OCI-LY7 (cell line): ENCODE results near the gene PODNL1. TPM values are rescaled to one million over a fixed set of nuclear protein-coding genes. Genes with fewer than 3 reads are reported as not detected.
"Not testable (repeated sequence)": the region's sequence is repeated elsewhere in the genome, so short reads cannot be mapped to it uniquely, and the experiment has no call there.

Experiments used
- BruUV-seq: library from RNA; stranded (reverse); fragments of 400-500 nt; replicated peaks from 2 replicates; lab custom pipeline; 2021; lab: Mats Ljungman, UMichigan
- CTCF ChIA-PET: fragments of 300-600 bp; sonication (Branson Sonifier 250); formaldehyde crosslinking; loops from one replicate; lab custom pipeline; 2022; ENCODE audit warnings: antibody characterized with exemption; ENCODE audit not compliant: unreplicated experiment; lab: Charles Lee
- POLR2A ChIA-PET: fragments of 300-600 bp; sonication (Branson Sonifier 250); formaldehyde crosslinking; loops from one replicate; lab custom pipeline; 2022; ENCODE audit warnings: antibody characterized with exemption; lab: Charles Lee
- DNase-seq: peaks from one replicate; pipeline ENCODE4 v3.0.0-alpha.2; 2015; ENCODE audit warnings: low spot score
- H2AFZ ChIP-seq: fragments of 200-600 bp; sonication (generic), shearing (Covaris generic); 2 replicates; pipeline ENCODE4 v1.6.1; 2014; ENCODE audit warnings: mild to moderate bottlenecking, antibody characterized with exemption, low read length, moderate library complexity
- H3K27ac ChIP-seq: fragments of 200-600 bp; sonication (generic); 2 replicates; pipeline ENCODE4 v1.5.1; 2014; ENCODE audit warnings: mixed run types, low read depth, mild to moderate bottlenecking, moderate library complexity, low read length, inconsistent platforms; ENCODE audit not compliant: poor library complexity, severe bottlenecking
- H3K36me3 ChIP-seq: fragments of 200-600 bp; sonication (generic); 2 replicates; pipeline ENCODE4 v1.6.1; 2014; ENCODE audit warnings: mild to moderate bottlenecking, antibody characterized with exemption, low read length, moderate library complexity, mixed read lengths; ENCODE audit not compliant: insufficient read depth
- H3K4me1 ChIP-seq: fragments of 200-600 bp; sonication (generic); 2 replicates; pipeline ENCODE4 v1.5.1; 2014; ENCODE audit warnings: mild to moderate bottlenecking, low read length; ENCODE audit not compliant: insufficient read depth, poor library complexity, severe bottlenecking
- H3K4me2 ChIP-seq: fragments of 200-600 bp; sonication (generic); 2 replicates; pipeline ENCODE4 v1.6.1; 2014; ENCODE audit warnings: mild to moderate bottlenecking, low read length
- H3K4me3 ChIP-seq: fragments of 200-600 bp; sonication (generic); 2 replicates; pipeline ENCODE4 v1.5.1; 2014; ENCODE audit warnings: mild to moderate bottlenecking, low read depth, low read length; ENCODE audit not compliant: poor library complexity, severe bottlenecking
- H3K79me2 ChIP-seq: fragments of 200-600 bp; sonication (generic); 2 replicates; pipeline ENCODE4 v1.6.1; 2016; ENCODE audit warnings: low read depth, mild to moderate bottlenecking, low read length, moderate library complexity, mixed read lengths; ENCODE audit not compliant: insufficient read depth
- H3K9me2 ChIP-seq: fragments of 200-600 bp; sonication (generic); 2 replicates; pipeline ENCODE4 v1.6.1; 2016; ENCODE audit warnings: mild to moderate bottlenecking, low read length, mixed read lengths; ENCODE audit not compliant: insufficient read depth
- H3K9me3 ChIP-seq: fragments of 200-600 bp; sonication (generic); 2 replicates; pipeline ENCODE4 v1.6.1; 2014; ENCODE audit warnings: mild to moderate bottlenecking, mixed run types, low read length, mixed read lengths
- H4K20me1 ChIP-seq: fragments of 200-600 bp; sonication (generic); 2 replicates; pipeline ENCODE4 v1.6.1; 2014; ENCODE audit warnings: mild to moderate bottlenecking, antibody characterized with exemption, low read length, moderate library complexity, mixed read lengths; ENCODE audit not compliant: insufficient read depth
- CTCF ChIP-seq: fragments of 200-600 bp; sonication (generic); conservative IDR thresholded peaks from 2 replicates; pipeline ENCODE4 v1.5.1; 2014; ENCODE audit warnings: mild to moderate bottlenecking, antibody characterized with exemption, low read length, moderate library complexity, mixed read lengths
- EZH2phosphoT487 ChIP-seq: fragments of 200-600 bp; sonication (generic); IDR thresholded peaks from 2 replicates; pipeline ENCODE4 v1.6.1; 2018; ENCODE audit warnings: low read depth, borderline replicate concordance, mild to moderate bottlenecking, mixed run types, antibody characterized with exemption, low read length, moderate library complexity, mixed read lengths
- intact Hi-C: fragments of 100-400 bp; cut with micrococcal nuclease; formaldehyde crosslinking; loops from one replicate; pipeline ENCODE4 v1.10.0; 2022; ENCODE audit not compliant: unreplicated experiment
- total RNA-seq, 2 experiments: library from RNA; depleted of rRNA in 1 of 2; stranded (reverse); fragments of >200 nt in 1 of 2; shearing (Covaris generic) in 1 of 2; gene quantifications; 2 replicates each; pipeline ENCODE4 v1.2.3, GENCODE V29; 2014 to 2022

Gene PODNL1
- total RNA-seq, 2 experiments from 2014 or later = 0.16 TPM; not detected in 1

- Histone ChIP-seq H3K9me2 (no peaks in the 10 kb centered on the region), H3K36me3 (peaks cover 65% of the 10 kb centered on the region), H3K4me1 (peaks cover 6% of the 10 kb centered on the region), H4K20me1 (no peaks in the 10 kb centered on the region; the same call in 1 of the 2 replicates), H3K79me2 (no peaks in the 10 kb centered on the region), H3K9me3 (no peaks in the 10 kb centered on the region), H2AFZ (no peak overlapping the region), H3K27ac (no peak overlapping the region), H3K4me3 (no peak overlapping the region), H3K4me2 (no peak overlapping the region)
- no TSS peak for BruUV-seq
- DNase-seq = no peak
- ChIA-PET CTCF (no interaction called here), POLR2A (no interaction called here)
- intact Hi-C loops = no loop called here
- TF ChIP-seq CTCF (no peak), EZH2phosphoT487 (no peak)
These were observed 30.8 kb upstream of the PODNL1 start for GRCh38 chr19:13968999-13969398.

GRCh38 chr19:13968383-13968935 lies 30.2 kb upstream of the PODNL1 start:
- Histone ChIP-seq H2AFZ (no peak overlapping the region), H3K36me3 (peaks cover 65% of the 10 kb centered on the region), H3K9me2 (no peaks in the 10 kb centered on the region), H3K9me3 (no peaks in the 10 kb centered on the region), H3K4me1 (peaks cover under 1% of the 10 kb centered on the region), H4K20me1 (no peaks in the 10 kb centered on the region; the same call in 1 of the 2 replicates), H3K4me2 (no peak overlapping the region), H3K79me2 (no peaks in the 10 kb centered on the region), H3K4me3 (no peak overlapping the region), H3K27ac (no peak overlapping the region)
- CTCF ChIA-PET = no interaction called here
- POLR2A ChIA-PET = no interaction called here
- intact Hi-C loops = no loop called here
- no TSS peak for BruUV-seq
- DNase-seq = no peak
- TF ChIP-seq EZH2phosphoT487 (no peak), CTCF (no peak)

GRCh38 chr19:13967206-13967605 lies 29.0 kb upstream of the PODNL1 start:
- H4K20me1 ChIP-seq, H2AFZ ChIP-seq, H3K79me2 ChIP-seq, BruUV-seq, DNase-seq, H3K27ac ChIP-seq, intact Hi-C loops, H3K4me3 ChIP-seq, H3K4me2 ChIP-seq, H3K9me2 ChIP-seq, H3K4me1 ChIP-seq, H3K9me3 ChIP-seq: not testable (repeated sequence)
- ChIA-PET CTCF (interaction anchor here (0.6 kb wide), 1 partner anchor 1980 kb away, joined by 5 read pairs; no protein-coding TSS in a partner anchor), POLR2A (interaction anchor here (0.5 kb wide), 1 partner anchor 1569 kb away, joined by 5 read pairs; no protein-coding TSS in a partner anchor)
- peaks cover 62% of the 10 kb centered on the region for H3K36me3 ChIP-seq
